NCI-H187 treated with DMSO at 0.1 percent for 48 hours (cell line): Measurements from ENCODE around the gene HAAO.

Source experiments
- DNase-seq: peaks from one replicate; lab custom pipeline; 2025; lab: John Stamatoyannopoulos, UW

HAAO gene

GRCh38 chr2:42767899-42768705 is 24.3 kb downstream of the HAAO start:
- no peak for DNase-seq

DNA sequence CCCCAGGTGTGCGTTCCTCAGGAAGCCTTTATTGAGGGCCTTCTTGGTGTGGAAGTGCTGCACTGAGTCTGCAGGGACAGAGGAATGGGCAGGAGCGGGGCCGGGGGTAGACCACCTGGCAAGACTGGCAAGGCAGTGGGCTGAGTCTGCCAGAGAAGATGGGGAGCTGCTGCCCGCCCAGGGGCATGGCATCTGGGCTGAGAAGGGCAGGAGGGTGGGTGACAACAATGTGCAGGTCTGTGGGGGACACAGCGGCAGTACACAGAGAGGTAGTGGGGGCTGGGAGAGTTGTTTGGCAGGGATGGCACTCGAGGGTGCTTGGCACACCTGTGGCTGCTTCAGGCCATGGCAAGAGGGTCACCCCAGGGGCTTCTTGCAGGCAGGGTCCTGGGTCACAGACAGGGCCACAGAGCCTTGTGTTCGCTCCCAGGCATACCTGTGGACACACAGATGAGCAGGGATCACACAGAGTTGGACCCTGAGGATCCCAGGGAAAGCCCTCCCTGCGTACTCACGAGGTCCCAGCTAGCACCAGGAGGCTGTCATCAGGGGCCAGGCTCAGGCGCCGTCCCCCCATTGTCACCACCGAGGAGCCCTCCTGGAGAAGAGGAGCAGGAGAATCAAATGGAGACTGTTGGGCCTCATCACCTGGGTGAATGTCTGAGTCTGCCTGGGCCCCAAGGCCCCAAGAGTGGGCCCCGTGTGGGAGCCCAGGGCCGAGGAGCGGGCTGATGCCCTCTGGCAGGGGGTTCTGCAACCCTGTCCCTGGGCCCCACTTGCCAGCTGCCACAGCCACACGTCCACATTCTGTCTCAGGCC is 25.1 kb downstream of the HAAO start:
- DNase-seq = no peak

GRCh38 chr2:42765686-42766085 is 26.7 kb downstream of the HAAO start:
- no peak for DNase-seq

DNA sequence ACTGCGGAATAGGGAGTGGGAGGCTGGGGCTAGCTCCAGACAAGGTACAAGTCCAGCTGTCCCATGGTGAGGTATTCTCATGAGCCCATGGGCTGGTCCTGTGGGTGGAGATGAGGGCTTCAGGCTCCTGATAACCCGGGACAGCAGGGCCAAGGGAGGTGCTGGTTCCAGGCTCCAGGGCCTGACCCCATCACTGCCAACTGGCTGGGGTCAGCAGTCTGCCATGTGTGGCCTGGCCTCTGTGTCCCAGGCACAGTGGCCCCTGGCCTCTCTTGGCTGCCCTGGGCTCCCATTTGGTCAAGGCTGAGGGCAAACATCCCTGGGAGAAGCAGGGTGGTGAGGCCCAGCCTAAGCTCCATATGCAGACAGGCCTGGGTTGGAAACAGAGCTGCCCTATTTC is 27.5 kb downstream of the HAAO start:
- DNase-seq = no peak

- no peak for DNase-seq
Measured at GRCh38 chr2:42764096-42764495, 28.3 kb downstream of the HAAO start, which contains the start of gene OXER1. Gene OXER1 (minus strand): TSS chr2:42764135. CDS start chr2:42764062, 73 bp downstream.

DNA sequence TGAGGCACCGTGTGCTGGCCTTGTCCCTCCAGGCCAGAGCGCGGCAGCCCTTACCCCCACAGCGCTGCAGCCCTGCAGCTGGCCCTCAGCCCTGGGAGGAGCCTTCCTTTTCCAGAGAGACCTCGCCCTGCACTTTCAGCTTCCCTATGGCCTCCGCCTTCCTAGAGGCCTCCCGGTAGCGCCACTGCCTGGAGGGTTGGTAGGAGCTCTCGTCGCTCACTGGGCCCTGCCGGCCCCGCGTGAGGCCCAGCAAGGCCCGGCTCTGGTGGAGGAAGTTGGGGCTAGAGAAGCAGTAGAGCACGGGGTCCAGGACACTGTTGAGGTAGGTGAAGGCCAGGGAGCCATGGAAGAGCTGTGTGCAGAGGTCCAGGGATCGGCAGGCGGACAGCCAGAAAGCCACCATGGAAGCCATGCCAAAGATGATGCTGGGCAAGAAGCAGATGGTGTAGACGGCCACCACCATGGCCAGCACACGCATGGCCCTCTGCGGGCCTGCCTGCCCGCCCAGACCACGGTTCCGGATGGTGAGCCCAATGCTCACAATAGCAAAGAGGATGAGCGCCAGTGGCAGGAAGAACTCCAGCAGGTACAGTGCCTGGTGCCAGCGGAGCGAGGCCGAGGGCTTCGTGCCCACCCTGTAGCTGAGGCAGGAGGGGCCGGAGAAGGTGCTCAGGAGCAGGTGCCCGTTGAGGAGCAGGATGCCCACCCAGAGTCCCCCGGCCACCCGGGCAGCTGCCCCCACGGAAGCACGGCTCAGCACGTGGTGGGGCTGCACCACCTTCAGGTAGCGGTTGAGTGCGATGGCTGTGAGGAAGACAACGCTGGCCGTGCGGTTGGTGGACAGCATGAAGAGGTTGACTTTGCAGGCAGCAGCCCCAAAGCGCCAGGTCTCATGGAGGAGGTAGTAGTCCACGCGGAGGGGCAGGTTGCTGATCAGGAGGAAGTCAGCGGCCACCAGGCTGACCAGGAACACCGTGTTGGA is 29.3 kb downstream of the HAAO start:
- DNase-seq = no peak

- DNase-seq = no peak
Measured at GRCh38 chr2:42762155-42762554, 30.2 kb downstream of the HAAO start.

DNA sequence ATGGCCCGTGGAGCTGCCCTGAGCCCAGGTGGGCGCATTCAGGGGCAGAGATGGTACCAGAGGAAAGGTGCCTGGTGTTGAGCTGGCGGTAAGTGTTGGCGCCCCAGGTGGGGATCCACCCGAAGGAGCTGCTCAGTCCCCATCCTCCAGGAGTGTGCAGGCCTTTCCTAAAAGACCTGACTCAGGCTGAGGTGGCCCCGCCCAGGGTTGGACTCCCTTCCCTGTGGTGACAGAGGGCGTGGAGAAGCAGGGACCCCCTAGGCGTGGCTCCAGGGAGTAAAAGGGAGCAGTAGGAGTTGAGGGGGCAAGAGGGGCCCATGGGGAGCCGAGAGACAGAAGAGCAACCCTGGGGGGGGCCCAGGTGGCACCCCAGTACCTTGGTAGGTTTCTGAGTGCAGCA is 30.8 kb downstream of the HAAO start:
- no peak for DNase-seq

- no peak for DNase-seq
Measured at GRCh38 chr2:42758751-42759150, 33.6 kb downstream of the HAAO start.

DNA sequence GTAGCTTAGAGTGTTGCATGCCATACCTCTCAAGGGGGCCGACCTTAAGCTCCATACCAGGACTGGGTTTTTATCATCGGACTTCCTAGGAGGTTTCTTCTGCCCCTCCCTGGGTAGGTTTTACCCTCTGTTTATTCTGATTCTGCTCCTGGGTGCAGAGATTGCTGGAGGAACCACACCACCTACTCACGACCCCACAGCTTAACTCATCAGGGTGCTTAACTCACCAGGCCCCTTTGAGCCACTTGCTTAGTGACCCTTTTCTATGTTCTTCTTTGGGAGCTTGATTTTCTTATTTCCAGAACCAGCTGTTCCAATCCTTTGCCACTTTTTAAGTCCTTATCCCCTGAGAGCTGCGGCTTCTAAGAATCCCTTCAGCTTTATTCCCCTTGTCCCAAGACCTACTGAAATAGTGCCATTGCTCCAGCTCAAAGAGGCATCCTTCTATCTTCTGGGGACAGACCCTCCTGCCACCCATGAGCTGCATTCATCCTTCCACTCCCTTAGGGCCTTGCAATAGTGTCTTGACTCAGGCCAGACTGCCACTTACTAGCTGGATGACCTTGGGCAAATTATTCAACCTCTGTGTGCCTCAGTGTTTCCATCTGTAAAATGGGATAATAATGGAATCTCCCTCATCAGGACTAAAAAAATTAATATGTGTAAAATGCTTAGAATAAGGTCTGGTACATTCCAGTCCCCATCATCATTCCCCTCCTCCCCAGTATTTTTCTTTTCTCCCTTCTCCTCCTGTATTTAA is 34.2 kb downstream of the HAAO start:
- no peak for DNase-seq

DNA sequence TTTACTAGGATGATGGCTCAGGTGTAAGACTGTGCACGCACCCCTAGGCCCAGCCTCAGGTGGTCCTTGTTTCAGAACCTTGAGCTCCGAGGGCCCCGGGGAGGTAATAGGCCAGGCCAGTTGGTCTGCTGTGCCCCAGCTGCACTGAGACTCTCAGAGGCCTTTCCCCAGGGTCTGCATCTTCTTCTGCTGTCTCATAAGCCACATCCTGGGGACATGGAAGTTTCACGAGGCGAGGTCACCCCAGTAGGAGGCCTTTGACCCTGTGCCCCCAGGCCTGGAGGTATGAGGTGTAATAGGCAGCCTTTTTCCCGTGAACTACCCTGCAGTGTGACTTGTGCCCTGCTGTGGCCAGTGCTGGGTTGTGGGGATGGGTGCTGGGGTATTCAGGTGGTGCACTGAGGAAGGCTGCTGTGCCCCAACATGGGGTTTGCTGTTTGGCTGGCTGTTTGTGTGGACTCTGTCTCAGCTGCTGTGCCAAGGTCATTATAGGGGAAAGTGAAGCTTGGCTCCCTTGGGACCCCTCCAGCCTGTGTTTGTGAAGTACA is 35.3 kb downstream of the HAAO start:
- DNase-seq = no peak

DNA sequence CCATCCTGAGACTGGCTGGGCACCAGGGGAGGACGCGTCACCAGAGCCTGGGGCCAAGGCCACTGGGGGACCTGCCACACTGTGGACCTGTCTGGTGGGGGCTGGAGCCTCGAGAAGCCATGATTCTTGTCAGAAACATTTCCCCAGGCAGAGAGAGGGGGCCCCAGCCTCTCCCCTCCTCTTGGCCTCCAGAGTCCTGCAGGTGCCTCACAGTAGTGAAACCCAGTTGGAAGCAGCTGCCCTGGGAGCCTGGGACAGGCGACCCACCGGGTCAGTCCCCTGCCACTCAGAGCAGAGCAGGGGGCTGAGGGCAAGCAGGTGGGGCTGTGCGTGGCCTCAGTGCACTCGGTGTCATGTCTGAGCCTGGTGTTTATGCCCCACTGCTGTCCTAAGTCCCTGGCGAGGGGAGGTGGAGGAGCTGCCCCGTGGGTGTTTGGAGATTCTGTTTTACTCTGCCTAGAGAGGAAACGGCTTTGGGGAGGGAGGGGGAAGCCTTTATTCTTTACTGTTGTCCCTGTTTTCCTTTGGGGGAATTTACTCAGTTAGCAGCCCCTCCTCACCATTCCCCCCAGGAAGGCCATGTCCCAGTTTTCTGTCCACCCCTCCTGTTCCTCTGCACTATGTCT is 36.1 kb downstream of the HAAO start:
- DNase-seq = no peak

- no peak for DNase-seq
Measured at GRCh38 chr2:42755191-42755880, 37.0 kb downstream of the HAAO start.

GRCh38 chr2:42754776-42755140 is 37.6 kb downstream of the HAAO start:
- DNase-seq = no peak

DNA sequence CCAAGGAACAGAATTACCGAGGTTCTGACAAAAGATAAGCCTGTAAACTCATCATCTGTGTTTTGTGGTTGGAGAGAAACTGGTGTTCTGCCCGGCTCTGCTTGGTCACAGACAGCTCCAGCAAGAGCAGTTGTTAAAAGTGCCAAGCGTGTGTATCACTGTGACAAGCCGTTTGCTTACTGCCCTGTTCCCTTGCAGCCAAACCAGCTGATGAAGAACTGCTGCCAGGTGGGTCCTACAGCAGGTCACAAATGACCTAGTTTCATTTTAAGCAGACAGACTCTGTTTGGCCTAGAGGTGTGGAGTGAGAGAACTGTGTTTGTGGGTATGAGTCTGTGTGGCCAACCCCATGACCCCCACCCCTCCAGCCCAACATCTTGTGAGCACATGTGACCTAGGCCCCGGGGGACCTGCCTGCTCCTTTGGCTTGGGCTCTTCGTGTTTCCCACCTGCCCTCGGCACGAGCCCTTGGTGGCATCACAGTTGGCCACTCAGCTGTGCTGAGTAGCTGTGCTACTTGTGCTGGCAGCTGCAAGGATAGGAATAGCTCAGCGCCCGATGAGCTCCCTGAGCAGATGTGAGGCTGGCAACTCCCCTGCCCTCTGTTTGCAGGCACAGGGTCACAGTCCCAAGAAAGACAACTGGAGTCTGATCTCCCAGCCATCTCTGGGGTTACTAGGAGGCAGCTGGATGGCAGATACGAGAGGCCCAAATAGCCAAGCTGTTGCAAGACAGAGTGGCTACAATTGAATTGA is 38.2 kb downstream of the HAAO start:
- no peak for DNase-seq

- no peak for DNase-seq
Measured at GRCh38 chr2:42752816-42753813, 39.3 kb downstream of the HAAO start.

GRCh38 chr2:42752314-42752713 is 40.1 kb downstream of the HAAO start:
- DNase-seq = no peak

DNA sequence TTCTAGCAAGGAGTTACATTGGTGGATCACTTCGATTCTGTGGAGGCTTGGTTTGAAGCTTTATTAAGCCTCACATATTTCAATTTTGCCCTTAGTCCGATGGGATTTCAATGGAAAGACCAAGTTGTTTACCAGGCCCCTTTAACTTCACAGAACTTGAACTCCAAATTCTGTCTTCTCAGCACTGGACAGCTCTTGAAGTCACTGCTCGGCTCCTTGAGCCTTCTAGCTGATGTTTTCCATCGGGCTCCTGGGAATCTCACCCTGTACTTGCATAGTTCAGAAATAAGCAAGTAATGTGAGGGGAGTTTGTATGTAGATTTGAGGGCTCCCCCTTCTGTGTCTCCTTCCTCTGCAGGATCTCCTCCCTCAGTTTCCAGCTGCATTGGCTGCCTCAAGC is 43.5 kb downstream of the HAAO start:
- no peak for DNase-seq
